ENCODE measurements around the gene WDR93. TPM values are rescaled to one million over a fixed set of nuclear protein-coding genes. Genes with fewer than 3 reads are reported as not detected.
A peak's percentile ranks its signal among the peaks of the same experiment; 100 is the strongest.

WDR93 gene
- polyA plus RNA-seq, 4 donors, result 0.09 to 0.19 TPM; not detected in 2

- Histone ChIP-seq H3K4me1 (ENCODE audit: control insufficient read depth in 3 of 3, insufficient read depth in 2 of 3, low read depth in 1 of 3, low read length in 2 of 3) (peaks cover 0 to 10% (median 0%) of the 10 kb centered on the region in 3 donors), H3K27me3 (ENCODE audit: control insufficient read depth in 3 of 3, insufficient read depth in 3 of 3, low read length in 3 of 3) (peaks cover 0 to 26% (median 0%) of the 10 kb centered on the region in 3 donors), H3K4me3 (ENCODE audit: low read depth in 1 of 3, low read length in 3 of 3) (peak within 1 kb of the TSS; percentile 44 to 73 (median 62)), H3K36me3 (ENCODE audit: control insufficient read depth in 3 of 3, insufficient read depth in 2 of 3, low read depth in 1 of 3, low read length in 3 of 3) (no peaks in the 10 kb centered on the region), H3K9me3 (ENCODE audit: control insufficient read depth in 2 of 2, insufficient read depth in 1 of 2, low read depth in 1 of 2, low read length in 1 of 2) (no peaks in the 10 kb centered on the region), H3K27ac (ENCODE audit: low read depth in 1 of 3, low read length in 2 of 3) (peak within 1 kb of the TSS in 1 of 3 donors; percentile 52)
- 2 to 3% (median 2%) methylated on average over 69 to 114 of the region's 114 CpGs for WGBS, 3 donors
- no peak for FAIRE-seq
- peak; percentile 89 to 95 for DNase-seq
Observed at GRCh38 chr15:89750560-89751542, 60.2 kb downstream of the WDR93 start, which contains the start of gene MESP1. Gene MESP1, minus strand, starts transcription at chr15:89751249. Its CDS starts 18 bp downstream, at chr15:89751231.

- DNase-seq (no peak), FAIRE-seq (no peak)
- Histone ChIP-seq H3K36me3 (ENCODE audit: control insufficient read depth in 3 of 3, insufficient read depth in 2 of 3, low read depth in 1 of 3, low read length in 3 of 3) (no peaks in the 10 kb centered on the region), H3K4me3 (ENCODE audit: low read depth in 1 of 3, low read length in 3 of 3) (no peak overlapping the region), H3K27me3 (ENCODE audit: control insufficient read depth in 3 of 3, insufficient read depth in 3 of 3, low read length in 3 of 3) (peaks cover 0 to 26% (median 0%) of the 10 kb centered on the region in 3 donors), H3K27ac (ENCODE audit: low read depth in 1 of 3, low read length in 2 of 3) (no peak overlapping the region), H3K9me3 (ENCODE audit: control insufficient read depth in 2 of 2, insufficient read depth in 1 of 2, low read depth in 1 of 2, low read length in 1 of 2) (no peaks in the 10 kb centered on the region), H3K4me1 (ENCODE audit: control insufficient read depth in 3 of 3, insufficient read depth in 2 of 3, low read depth in 1 of 3, low read length in 2 of 3) (peaks cover 0 to 10% (median 0%) of the 10 kb centered on the region in 3 donors)
- WGBS, 3 donors, result 83 to 88% (median 85%) methylated on average over 5 of the region's 5 CpGs
Observed at GRCh38 chr15:89751748-89752147, 61.1 kb downstream of the WDR93 start.

- H3K27ac ChIP-seq (ENCODE audit: low read depth in 1 of 3, low read length in 2 of 3), result no peak overlapping the region
- peaks cover 0 to 10% (median 0%) of the 10 kb centered on the region in 3 donors for H3K4me1 ChIP-seq (ENCODE audit: control insufficient read depth in 3 of 3, insufficient read depth in 2 of 3, low read depth in 1 of 3, low read length in 2 of 3)
- no peak for FAIRE-seq
- H3K9me3 ChIP-seq (ENCODE audit: control insufficient read depth in 2 of 2, insufficient read depth in 1 of 2, low read depth in 1 of 2, low read length in 1 of 2), result no peaks in the 10 kb centered on the region
- no peak overlapping the region for H3K4me3 ChIP-seq (ENCODE audit: low read depth in 1 of 3, low read length in 3 of 3)
- 84 to 92% (median 89%) methylated on average over 7 of the region's 7 CpGs for WGBS, 3 donors
- DNase-seq, result no peak
- H3K36me3 ChIP-seq (ENCODE audit: control insufficient read depth in 3 of 3, insufficient read depth in 2 of 3, low read depth in 1 of 3, low read length in 3 of 3), result no peaks in the 10 kb centered on the region
- peaks cover 0 to 11% (median 0%) of the 10 kb centered on the region in 3 donors for H3K27me3 ChIP-seq (ENCODE audit: control insufficient read depth in 3 of 3, insufficient read depth in 3 of 3, low read length in 3 of 3)
Observed at GRCh38 chr15:89753855-89754254, 63.2 kb downstream of the WDR93 start.

- peaks cover 0 to 10% (median 0%) of the 10 kb centered on the region in 3 donors for H3K4me1 ChIP-seq (ENCODE audit: control insufficient read depth in 3 of 3, insufficient read depth in 2 of 3, low read depth in 1 of 3, low read length in 2 of 3)
- H3K27me3 ChIP-seq (ENCODE audit: control insufficient read depth in 3 of 3, insufficient read depth in 3 of 3, low read length in 3 of 3), result peaks cover 0 to 6% (median 0%) of the 10 kb centered on the region in 3 donors
- no peaks in the 10 kb centered on the region for H3K9me3 ChIP-seq (ENCODE audit: control insufficient read depth in 2 of 2, insufficient read depth in 1 of 2, low read depth in 1 of 2, low read length in 1 of 2)
- H3K36me3 ChIP-seq (ENCODE audit: control insufficient read depth in 3 of 3, insufficient read depth in 2 of 3, low read depth in 1 of 3, low read length in 3 of 3), result no peaks in the 10 kb centered on the region
- no peak for FAIRE-seq
- 66 to 79% (median 77%) methylated on average over 8 of the region's 8 CpGs for WGBS, 3 donors
- DNase-seq, result no peak
- no peak overlapping the region for H3K4me3 ChIP-seq (ENCODE audit: low read depth in 1 of 3, low read length in 3 of 3)
- H3K27ac ChIP-seq (ENCODE audit: low read depth in 1 of 3, low read length in 2 of 3), result no peak overlapping the region
Observed at GRCh38 chr15:89754361-89755154, 63.9 kb downstream of the WDR93 start.

GRCh38 chr15:89755701-89756100 lies 65.1 kb downstream of the WDR93 start:
- Histone ChIP-seq H3K36me3 (ENCODE audit: control insufficient read depth in 3 of 3, insufficient read depth in 2 of 3, low read depth in 1 of 3, low read length in 3 of 3) (no peaks in the 10 kb centered on the region), H3K27me3 (ENCODE audit: control insufficient read depth in 3 of 3, insufficient read depth in 3 of 3, low read length in 3 of 3) (no peaks in the 10 kb centered on the region), H3K4me1 (ENCODE audit: control insufficient read depth in 3 of 3, insufficient read depth in 2 of 3, low read depth in 1 of 3, low read length in 2 of 3) (peaks cover 0 to 4% (median 0%) of the 10 kb centered on the region in 3 donors), H3K4me3 (ENCODE audit: low read depth in 1 of 3, low read length in 3 of 3) (no peak overlapping the region), H3K9me3 (ENCODE audit: control insufficient read depth in 2 of 2, insufficient read depth in 1 of 2, low read depth in 1 of 2, low read length in 1 of 2) (no peaks in the 10 kb centered on the region), H3K27ac (ENCODE audit: low read depth in 1 of 3, low read length in 2 of 3) (no peak overlapping the region)
- 79 to 86% (median 86%) methylated on average over 4 of the region's 4 CpGs for WGBS, 3 donors
- DNase-seq, result no peak
- no peak for FAIRE-seq

- H3K4me3 ChIP-seq (ENCODE audit: low read depth in 1 of 3, low read length in 3 of 3), result no peak overlapping the region
- no peaks in the 10 kb centered on the region for H3K36me3 ChIP-seq (ENCODE audit: control insufficient read depth in 3 of 3, insufficient read depth in 2 of 3, low read depth in 1 of 3, low read length in 3 of 3)
- no peak for FAIRE-seq
- H3K27me3 ChIP-seq (ENCODE audit: control insufficient read depth in 3 of 3, insufficient read depth in 3 of 3, low read length in 3 of 3), result no peaks in the 10 kb centered on the region
- H3K27ac ChIP-seq (ENCODE audit: low read depth in 1 of 3, low read length in 2 of 3), result no peak overlapping the region
- WGBS, 3 donors, result 67 to 73% (median 67%) methylated on average over 7 of the region's 7 CpGs
- peaks cover 0 to 11% (median 2%) of the 10 kb centered on the region in 3 donors for H3K4me1 ChIP-seq (ENCODE audit: control insufficient read depth in 3 of 3, insufficient read depth in 2 of 3, low read depth in 1 of 3, low read length in 2 of 3)
- H3K9me3 ChIP-seq (ENCODE audit: control insufficient read depth in 2 of 2, insufficient read depth in 1 of 2, low read depth in 1 of 2, low read length in 1 of 2), result no peaks in the 10 kb centered on the region
- DNase-seq, result no peak
Observed at GRCh38 chr15:89756897-89757296, 66.3 kb downstream of the WDR93 start.

GRCh38 chr15:89758283-89758682 lies 67.7 kb downstream of the WDR93 start:
- WGBS, 3 donors, result 88 to 96% (median 91%) methylated on average over 8 of the region's 8 CpGs
- H3K27me3 ChIP-seq (ENCODE audit: control insufficient read depth in 3 of 3, insufficient read depth in 3 of 3, low read length in 3 of 3), result no peaks in the 10 kb centered on the region

GRCh38 chr15:89758981-89759380 lies 68.4 kb downstream of the WDR93 start:
- Histone ChIP-seq H3K9me3 (ENCODE audit: control insufficient read depth in 2 of 2, insufficient read depth in 1 of 2, low read depth in 1 of 2, low read length in 1 of 2) (no peaks in the 10 kb centered on the region), H3K4me1 (ENCODE audit: control insufficient read depth in 3 of 3, insufficient read depth in 2 of 3, low read depth in 1 of 3, low read length in 2 of 3) (peaks cover 0 to 13% (median 2%) of the 10 kb centered on the region in 3 donors), H3K36me3 (ENCODE audit: control insufficient read depth in 3 of 3, insufficient read depth in 2 of 3, low read depth in 1 of 3, low read length in 3 of 3) (no peaks in the 10 kb centered on the region), H3K27ac (ENCODE audit: low read depth in 1 of 3, low read length in 2 of 3) (no peak overlapping the region), H3K4me3 (ENCODE audit: low read depth in 1 of 3, low read length in 3 of 3) (no peak overlapping the region), H3K27me3 (ENCODE audit: control insufficient read depth in 3 of 3, insufficient read depth in 3 of 3, low read length in 3 of 3) (no peaks in the 10 kb centered on the region)
- WGBS, 3 donors, result 86 to 91% (median 88%) methylated on average over 8 of the region's 8 CpGs
- FAIRE-seq (no peak), DNase-seq (no peak)

More at GRCh38 chr15:89758283-89758682, 67.7 kb downstream of the WDR93 start:
- H3K9me3 ChIP-seq (ENCODE audit: control insufficient read depth in 2 of 2, insufficient read depth in 1 of 2, low read depth in 1 of 2, low read length in 1 of 2), result no peaks in the 10 kb centered on the region
- no peak for FAIRE-seq
- no peak overlapping the region for H3K27ac ChIP-seq (ENCODE audit: low read depth in 1 of 3, low read length in 2 of 3)
- DNase-seq, result no peak
- H3K4me1 ChIP-seq (ENCODE audit: control insufficient read depth in 3 of 3, insufficient read depth in 2 of 3, low read depth in 1 of 3, low read length in 2 of 3), result peaks cover 0 to 13% (median 2%) of the 10 kb centered on the region in 3 donors
- no peaks in the 10 kb centered on the region for H3K36me3 ChIP-seq (ENCODE audit: control insufficient read depth in 3 of 3, insufficient read depth in 2 of 3, low read depth in 1 of 3, low read length in 3 of 3)
- no peak overlapping the region for H3K4me3 ChIP-seq (ENCODE audit: low read depth in 1 of 3, low read length in 3 of 3)

All from small intestine (tissue), 7 donors.